HS-5 (cell line): Measurements from ENCODE around the gene TMEM161A.
"Not testable (repeated sequence)": the region's sequence is repeated elsewhere in the genome, so short reads cannot be mapped to it uniquely, and the experiment has no call there.

Source experiments
- DNase-seq: peaks from one replicate; pipeline ENCODE4 v3.0.0-alpha.2; 2012; ENCODE audit warnings: low read depth

Gene TMEM161A

DNA sequence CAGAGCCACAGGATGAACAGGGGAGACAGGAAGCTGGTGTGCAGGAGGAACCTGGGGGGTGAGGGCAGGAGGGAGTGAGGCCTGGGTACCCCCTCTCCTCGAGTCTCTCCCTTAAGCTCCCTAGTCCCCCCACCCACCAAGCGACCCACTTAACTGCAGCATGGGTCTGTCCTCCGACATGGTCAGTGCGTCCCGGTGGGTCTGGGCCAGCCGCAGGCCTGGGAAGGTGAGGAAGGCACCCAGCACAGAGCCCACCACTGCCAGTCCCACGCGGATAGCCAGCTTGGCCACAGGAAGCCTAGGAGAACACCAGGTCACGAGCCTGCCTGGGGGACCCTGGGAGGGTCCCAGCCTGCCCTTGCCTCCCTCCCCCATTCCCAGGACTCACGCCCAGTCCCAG lies 16.9 kb downstream of the TMEM161A start:
- no peak for DNase-seq

DNA sequence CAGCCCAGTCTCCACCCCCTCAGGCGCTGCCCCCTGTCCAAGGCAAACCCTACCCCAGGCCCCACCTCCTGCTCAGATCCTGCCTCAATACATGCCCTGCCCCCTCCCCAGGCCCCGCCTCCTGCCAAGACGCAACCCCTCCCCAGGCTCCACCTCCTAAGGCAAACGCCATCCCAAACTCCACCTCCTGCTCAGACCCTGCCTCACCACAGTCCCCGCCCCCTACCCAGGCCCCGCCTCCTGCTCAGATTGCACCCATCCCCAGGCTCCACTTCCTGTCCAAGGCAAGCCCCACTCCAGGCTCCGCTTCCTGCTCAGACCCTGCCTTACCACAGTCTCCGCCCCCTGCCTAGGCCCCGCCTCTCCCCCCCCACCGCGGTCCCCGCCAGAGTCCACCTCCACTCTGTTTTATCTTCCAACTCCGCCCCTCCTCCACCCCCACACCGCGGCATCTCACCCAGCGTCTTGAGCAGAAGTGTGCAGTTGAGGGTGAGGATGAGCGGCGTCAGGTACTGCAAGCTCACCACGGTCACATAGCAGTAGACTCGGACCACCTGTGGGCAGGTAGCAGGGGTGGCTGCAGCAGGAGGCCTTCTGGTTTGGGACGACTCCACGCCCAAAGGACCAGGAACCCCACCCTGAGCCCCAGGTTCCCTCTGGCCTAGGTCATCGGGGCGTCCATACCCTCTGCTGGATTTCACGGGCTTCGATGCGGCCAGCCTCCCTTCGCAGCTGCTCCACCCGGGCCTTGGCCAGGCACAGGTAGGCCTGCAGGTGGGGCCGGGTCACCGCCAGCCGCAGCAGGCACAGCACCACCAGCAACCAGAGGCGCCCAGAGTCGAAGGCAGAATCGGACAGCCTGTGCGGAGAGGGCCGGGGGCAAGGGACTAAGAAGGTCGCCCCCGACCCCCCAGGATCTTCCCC lies 17.7 kb downstream of the TMEM161A start:
- no peak for DNase-seq

DNA sequence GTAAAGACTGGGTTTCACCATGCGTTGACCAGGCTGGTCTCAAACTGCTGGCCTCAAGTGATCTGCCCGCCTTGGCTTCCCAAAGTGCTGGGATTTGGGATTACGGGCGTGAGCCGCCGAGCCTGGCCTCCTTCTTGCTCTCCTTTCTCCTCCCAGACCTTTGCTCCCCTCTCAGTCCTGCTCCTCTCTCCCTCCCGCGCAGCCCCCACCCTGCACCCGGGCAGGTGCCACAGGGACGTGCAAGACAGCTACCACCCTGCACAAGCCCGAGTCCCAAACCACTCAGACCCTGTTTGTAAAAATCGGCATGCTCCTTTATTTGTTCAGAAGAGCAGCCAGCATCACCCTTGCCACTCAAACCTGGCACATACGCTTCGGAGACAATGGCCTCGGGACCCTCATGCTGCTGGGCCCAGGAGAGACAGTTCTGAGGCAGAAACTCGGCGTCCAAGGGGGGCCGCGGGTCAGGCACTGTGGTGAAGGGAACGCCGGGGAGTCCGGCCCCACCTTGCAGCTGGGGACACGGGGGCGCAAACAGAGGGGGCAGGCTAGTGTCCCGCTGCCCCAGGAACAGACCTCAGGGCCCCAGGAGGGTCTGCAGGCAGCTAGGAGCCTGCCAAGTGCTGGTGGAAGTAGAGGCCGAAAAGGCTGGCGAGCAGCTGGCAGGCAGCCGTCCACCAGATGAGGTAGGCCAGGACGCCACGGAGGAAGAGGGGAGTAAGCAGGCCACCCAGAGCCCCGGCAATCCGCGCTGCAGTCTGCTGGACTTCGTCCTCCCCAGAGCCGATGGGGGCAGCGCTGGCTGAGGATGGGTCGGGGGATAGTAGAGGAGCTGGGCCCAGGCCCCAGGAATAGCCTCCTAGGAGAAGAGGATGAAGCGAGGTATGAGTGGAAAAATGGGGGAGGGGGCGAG lies 18.7 kb downstream of the TMEM161A start:
- DNase-seq: no peak

DNA sequence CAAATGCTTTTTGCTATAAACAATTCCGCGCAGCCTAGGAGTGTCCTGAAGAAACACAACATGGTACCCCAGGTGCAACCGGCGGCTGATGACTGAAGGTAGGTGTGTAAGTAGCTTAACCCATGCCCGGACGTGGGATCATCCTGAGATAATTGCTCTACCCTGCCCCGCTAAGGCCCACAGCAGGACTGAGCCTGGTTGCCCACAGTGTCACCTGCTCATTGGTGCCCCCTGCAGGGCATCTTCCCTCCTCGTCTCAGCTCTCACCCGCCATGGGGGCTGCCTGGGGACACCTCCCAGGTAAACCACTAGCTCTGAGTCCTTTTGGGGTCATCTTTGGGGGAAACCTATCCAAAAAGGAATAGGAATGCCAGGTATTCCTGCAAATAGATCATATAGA lies 22.3 kb downstream of the TMEM161A start:
- no peak for DNase-seq

DNA sequence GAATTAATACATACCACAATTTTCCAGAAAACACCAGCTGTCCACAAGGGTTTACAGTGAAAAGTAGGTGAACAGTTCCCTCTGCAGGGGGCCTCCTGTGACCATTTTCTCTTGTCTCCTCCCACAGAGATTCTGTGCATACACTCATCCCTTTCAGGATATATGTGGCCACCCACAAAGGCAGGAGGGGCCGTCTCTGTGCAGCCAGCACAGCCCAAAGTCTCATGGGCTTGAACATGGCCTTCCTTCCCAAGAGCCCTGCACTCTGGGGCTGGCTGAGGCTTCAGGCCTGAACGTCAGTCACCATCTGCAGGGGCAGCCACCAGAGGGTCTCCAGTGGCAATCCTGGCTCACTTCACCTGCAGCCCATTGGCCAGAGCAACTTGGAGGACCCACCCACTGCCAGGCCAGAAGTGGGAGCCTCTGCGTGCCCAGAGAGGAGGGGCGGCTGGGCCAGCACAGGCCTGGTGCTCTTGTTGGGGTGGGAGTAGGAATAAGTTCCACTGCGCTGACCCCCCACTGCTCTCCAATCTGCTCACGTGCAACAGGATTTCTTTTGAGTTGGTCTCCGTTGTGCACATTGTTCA lies 25.1 kb downstream of the TMEM161A start:
- DNase-seq: no peak

DNA sequence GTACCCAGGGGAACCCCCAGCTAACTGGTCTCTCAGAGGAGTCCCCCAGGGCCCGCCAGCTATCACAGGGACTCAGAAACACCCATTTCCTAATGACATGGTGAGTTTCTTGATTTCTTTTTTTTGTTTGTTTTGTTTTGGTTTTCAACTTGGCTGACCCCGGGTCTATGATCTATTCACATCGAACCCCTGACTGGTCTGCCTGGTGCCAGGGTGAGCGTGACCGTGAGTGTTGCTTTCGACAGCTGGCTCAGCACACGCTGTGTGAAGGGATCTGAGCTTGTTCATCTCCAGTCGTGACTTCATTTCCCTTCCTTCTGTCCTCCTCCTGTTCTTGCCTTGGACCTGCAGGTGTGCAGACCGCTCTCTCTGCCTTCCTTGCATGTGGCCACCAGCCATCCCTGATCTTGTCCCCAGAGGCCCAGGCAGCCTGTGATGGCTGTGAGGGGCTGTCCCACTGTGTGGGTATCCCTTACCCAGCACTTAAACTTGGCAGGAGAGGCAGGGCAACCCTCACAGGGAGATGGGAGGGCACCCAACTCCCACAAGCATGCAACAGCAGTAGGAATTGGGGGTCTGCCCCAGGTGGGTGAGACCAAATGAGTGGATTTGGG lies 26.2 kb downstream of the TMEM161A start:
- no peak for DNase-seq

DNA sequence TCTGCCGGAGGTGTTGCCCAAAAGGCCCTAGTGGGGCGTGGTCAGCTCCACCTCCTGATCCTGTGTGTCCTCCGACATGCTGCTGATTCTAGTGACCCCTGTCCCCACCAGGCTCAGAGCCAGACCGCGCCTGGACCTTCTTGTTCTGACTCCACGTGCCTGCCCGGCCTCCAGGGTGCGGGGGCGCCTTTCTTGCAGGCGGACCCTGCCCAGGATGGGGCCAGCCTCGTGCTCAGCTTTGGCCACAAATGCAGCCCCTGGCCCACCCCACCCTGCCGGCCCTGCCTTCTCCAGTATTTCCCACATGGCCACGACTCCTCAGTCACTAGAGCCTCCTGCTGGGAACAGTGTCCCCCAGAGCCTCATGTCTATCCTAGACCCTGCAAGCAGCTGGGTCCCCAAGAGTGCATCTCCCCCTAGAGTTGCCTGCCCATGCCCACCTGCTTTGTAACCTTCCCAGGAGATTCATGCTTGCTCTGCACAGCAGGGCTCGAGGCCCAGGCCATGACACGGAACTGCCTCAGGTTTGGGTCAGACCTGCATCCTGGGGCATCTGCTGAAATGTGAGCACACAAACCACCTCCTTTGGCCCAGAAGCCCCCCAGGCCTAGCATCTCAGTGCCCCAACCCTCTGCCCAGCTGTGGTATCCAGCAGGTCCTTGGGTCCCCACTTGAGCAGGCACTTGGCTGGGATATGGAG lies 27.0 kb downstream of the TMEM161A start:
- DNase-seq: no peak

DNA sequence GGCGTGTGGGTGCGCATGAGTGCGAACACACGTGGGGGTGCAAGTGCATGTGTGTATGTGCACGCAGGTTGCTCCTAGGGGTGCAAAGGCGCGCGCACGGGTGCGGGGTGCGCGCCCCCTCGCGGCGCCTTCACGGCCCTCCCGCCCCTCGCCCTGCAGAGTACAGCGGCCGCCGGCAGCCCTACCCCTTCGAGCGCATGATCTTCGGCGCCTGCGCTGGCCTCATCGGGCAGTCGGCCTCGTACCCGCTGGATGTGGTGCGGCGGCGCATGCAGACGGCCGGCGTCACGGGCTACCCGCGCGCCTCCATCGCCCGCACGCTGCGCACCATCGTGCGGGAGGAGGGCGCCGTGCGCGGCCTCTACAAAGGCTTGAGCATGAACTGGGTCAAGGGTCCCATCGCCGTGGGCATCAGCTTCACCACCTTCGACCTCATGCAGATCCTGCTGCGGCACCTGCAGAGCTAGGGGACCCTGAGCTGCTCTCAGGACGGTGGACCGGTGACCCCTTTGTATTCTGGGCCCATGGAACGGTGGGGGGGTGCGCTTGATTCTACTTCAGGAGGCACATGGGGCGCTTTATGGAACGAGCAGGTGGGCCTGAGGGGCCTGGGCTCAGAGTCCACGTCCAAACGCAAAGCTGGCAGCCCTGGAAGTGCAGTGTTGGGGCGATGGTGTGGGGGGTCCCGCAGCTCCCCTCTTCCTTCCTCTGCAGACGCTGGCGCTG lies 27.7 kb downstream of the TMEM161A start:
- no peak for DNase-seq

DNA sequence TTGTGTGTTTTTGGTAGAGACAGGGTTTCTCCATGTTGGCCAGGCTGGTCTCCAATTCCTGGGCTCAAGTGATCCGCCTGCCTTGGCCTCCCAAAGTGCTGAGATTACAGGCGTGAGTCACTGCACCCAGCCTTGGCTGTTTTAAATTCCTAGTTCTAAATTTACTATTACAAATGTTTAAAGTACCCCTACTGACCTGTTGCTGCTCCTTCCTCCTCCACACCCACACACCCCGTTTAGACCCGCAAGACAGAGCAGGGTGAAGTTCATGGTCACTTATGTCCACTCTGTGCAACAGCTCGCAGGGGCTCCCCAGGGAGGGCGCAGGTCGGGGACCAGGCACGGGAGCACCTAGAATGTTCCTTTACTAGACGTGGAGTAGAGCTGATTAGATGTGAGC lies 28.7 kb downstream of the TMEM161A start:
- no peak for DNase-seq

DNA sequence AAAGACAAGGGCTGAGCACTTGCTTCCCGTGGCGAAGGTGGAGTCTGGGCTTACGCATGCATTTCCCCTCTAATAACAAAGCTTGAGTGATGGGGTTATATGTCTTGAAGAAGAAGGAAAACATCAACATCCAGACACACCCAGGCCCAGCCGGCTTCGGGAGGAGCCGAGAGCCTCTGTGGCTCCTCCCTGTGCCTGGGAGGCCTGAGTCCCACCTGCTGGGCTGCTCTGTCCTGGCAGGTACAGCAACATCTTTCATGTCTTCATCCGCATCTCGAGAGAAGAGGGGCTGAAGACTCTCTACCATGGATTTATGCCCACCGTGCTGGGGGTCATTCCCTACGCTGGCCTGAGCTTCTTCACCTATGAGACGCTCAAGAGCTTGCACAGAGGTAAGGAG lies 30.6 kb downstream of the TMEM161A start:
- DNase-seq: no peak

DNA sequence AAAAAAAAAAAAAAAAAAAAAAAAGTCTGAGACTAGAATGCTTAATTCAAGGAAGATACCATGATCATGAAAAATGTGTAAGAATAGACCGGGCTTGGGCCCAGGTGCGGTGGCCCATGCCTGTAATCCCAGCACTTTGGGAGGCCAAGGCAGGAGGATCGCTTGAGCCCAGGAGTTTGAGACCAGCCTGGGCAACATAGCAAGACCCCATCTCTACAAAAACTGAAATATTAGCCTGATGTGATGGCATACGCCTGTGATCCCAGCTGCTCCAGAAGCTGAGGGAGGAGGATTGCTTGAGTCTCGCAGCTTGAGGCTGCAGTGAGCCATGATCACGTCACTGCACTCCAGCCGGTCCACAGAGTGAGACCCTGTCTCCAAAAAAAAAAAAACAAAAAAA lies 31.3 kb downstream of the TMEM161A start:
- DNase-seq: not testable (repeated sequence)

DNA sequence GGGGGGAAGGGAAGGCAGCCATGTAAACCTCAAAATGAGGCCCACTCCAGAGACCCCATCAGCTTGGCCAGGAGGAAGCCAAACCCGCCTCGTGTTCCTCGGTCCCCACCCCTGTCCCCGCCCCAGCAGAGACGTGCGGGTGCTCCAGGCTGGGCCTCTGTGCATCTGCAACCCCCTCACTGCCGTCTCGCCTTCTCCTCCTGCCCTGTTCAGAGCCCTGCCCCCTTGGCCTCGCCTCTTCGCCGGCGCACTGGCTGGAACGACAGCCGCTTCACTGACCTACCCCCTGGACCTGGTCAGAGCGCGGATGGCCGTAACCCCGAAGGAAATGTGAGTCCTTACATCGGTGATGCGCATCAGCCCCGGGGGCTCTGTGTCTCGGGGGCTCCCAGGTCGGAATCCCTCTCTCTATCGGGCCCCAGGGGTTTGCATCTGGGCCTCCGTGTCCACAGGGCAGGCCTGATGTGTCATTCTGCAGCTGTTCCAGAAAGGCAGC lies 32.2 kb downstream of the TMEM161A start:
- DNase-seq: no peak

DNA sequence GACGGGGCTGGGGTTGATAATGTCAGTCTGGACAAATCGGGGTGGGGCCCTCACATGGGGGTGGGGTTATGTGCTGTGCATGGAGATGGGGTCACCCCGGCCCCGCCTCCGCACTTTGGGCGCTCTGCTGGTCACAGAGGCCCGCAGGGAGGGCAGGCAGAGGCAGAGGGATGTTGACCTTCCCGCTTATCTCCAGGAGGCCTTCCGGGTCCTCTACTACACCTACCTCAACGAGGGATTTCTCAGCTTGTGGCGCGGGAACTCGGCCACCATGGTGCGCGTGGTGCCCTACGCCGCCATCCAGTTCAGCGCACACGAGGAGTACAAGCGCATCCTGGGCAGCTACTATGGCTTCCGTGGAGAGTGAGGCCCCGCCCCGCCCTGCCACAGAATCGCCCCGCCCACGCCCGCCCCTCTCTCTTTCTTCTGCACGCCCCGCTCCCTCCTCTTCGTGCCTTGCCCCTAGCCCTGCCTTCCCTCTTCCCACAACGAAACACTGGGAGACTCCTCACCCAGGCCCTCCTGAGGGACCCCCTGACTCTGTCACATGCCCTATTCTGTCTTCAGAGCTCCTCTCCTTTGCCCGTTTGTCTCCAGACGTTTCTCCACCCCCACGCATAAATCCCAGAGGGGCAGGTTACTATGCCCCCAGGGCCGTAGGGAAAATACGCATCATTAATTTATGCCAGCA lies 32.8 kb downstream of the TMEM161A start:
- no peak for DNase-seq

DNA sequence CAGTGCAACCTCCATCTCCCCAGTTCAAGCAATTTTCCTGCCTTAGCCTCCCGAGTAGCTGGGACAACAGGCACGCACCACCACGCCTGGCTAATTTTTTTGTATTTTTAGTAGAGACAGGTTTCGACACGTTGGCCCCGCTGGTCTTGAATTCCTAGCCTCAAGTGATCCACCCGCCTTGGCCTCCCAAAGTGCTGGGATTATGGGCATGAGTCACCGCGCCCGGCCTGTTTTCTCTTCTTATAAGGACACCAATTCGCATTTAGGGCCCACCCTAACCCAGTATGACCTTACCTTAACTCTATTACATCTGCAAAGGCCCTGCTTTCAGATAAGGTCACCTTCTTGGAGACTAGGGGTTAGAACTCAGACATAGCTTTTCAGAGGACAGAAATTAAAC lies 35.1 kb downstream of the TMEM161A start:
- no peak for DNase-seq

DNA sequence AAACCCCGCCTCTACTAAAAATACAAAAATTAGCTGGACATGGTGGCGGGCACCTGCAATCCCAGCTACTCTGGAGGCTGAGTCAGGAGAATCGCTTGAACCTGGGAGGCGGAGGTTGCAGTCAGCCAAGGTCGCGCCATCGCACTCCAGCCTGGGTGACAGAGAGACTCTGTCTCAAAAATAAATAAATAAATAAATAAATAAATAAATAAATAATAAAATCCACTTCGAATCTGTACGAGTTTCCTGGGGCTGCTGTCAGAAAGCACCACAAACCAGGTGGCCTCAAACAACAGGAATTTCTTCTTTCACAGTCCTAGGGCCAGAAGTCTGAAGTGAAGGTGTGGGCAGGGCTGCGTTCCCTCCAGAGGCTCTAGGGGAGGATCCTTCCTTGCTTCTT lies 35.7 kb downstream of the TMEM161A start:
- not testable (repeated sequence) for DNase-seq

DNA sequence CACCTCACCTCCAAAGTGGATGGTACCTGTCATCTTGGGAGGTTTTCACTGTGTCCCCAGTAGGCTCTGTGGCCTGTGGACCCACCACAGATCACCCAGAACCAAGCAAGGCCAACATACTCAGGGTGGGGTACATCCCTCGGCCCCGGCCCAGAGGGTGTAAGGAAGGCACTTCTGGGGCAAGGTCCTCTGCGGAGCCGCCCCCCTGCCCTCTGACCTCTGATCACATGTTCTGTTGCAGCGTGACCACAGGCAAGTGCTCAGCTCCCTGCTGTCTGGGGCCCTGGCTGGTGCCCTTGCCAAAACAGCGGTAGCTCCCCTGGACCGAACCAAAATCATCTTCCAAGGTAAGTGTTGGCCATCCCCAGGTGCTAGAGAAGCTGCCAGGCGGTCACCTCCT lies 36.7 kb downstream of the TMEM161A start:
- no peak for DNase-seq

DNA sequence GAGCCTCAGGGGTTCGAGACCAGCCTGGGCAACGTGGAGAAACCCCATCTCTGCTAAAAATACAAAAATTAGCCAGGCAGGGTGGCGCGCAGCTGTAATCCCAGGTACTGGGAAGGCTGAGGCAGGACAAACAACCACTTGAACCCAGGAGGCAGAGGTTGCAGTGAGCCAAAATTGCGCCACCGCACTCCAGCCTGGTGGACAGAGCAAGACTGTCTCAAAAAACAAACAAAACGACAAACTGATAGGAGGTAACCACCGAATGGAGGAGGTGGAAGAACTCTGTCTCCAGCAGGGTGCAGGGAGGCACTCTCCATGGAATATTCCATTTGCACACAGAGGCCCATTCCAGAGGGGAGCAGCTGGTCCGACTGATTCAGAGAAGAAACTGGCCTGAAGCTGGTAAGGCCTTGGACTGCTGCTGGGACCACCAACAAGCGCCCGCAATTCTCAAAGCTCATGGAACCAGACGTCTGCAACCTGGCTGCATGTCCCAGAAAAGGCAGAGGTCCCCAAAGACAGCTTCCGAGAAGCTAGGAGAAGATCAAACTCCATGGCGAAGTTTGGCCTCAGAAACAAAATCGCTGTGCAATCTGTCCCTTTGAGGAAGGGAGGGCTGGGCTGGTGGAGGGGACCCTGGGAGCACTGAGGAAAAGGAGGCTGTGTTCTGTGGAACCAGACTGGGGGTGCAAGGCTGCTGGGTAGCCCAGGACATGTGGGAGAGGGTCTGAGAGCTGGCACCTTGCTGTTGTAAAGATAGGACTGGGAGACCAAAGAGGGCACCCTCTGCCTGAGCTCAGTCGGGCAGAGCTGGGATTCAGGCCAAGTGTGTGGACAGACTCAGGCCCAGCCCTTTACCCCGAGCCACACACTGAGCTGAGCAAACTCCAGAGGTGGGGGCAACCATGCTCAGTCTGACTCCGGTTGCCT lies 39.3 kb downstream of the TMEM161A start:
- DNase-seq: no peak

DNA sequence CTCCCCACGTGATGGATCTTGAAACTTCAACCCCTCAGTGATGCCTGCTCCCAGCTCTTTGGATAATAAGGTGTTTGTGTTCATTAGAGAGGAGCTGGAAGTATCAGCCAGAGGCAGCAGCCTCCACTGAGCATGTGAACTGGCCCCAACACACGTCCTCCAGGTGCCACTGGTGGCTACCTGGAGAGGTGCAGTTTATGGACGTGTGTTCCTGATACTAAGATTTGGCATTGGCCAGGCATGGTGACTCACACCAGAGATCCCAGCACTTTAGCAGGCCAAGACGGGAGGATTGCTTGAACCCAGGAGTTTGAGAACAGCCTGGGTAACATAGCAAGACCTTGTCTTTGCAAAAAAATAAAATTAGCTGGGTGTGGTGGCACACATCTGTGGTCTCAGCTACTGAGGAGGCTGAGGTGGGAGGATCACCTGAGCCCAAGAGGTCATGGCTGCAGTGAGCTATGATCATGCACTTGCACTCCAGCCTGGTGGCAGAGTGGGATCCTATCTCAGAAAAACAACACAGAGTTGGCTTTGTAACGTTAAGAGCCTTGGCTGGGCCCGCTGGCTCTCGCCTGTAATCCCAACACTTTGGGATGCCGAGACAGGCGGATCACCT lies 40.1 kb downstream of the TMEM161A start:
- DNase-seq: no peak
